ENCODE measurements around the gene PRKAG1.

PRKAG1 gene

GRCh38 chr12:49024543-49024942 lies 6.0 kb upstream of the PRKAG1 start:
- H3K9ac ChIP-seq (ENCODE audit: low read length), result no peak overlapping the region
- H3K4me3 ChIP-seq (ENCODE audit: low read length), result no peak overlapping the region
- H3K4me1 ChIP-seq (ENCODE audit: control insufficient read depth, insufficient read depth, low read length), result no peaks in the 10 kb centered on the region
- no peaks in the 10 kb centered on the region for H3K27me3 ChIP-seq (ENCODE audit: control insufficient read depth, insufficient read depth, low read length)
- peaks cover 69% of the 10 kb centered on the region for H3K36me3 ChIP-seq (ENCODE audit: control insufficient read depth, insufficient read depth, low read length)
- H3K27ac ChIP-seq (ENCODE audit: low read depth, low read length), result no peak overlapping the region

- peaks cover 64% of the 10 kb centered on the region for H3K36me3 ChIP-seq (ENCODE audit: control insufficient read depth, insufficient read depth, low read length)
- H3K9ac ChIP-seq (ENCODE audit: low read length), result no peak overlapping the region
- H3K27me3 ChIP-seq (ENCODE audit: control insufficient read depth, insufficient read depth, low read length), result no peaks in the 10 kb centered on the region
- no peak overlapping the region for H3K4me3 ChIP-seq (ENCODE audit: low read length)
- H3K4me1 ChIP-seq (ENCODE audit: control insufficient read depth, insufficient read depth, low read length), result no peaks in the 10 kb centered on the region
- no peak overlapping the region for H3K27ac ChIP-seq (ENCODE audit: low read depth, low read length)
Measured at GRCh38 chr12:49023812-49024211, 5.2 kb upstream of the PRKAG1 start.

- Histone ChIP-seq H3K9ac (ENCODE audit: low read length) (no peak overlapping the region), H3K36me3 (ENCODE audit: control insufficient read depth, insufficient read depth, low read length) (peaks cover 55% of the 10 kb centered on the region), H3K27ac (ENCODE audit: low read depth, low read length) (no peak overlapping the region), H3K27me3 (ENCODE audit: control insufficient read depth, insufficient read depth, low read length) (no peaks in the 10 kb centered on the region), H3K4me1 (ENCODE audit: control insufficient read depth, insufficient read depth, low read length) (peaks cover 4% of the 10 kb centered on the region), H3K4me3 (ENCODE audit: low read length) (no peak overlapping the region)
Measured at GRCh38 chr12:49022558-49023178, 4.1 kb upstream of the PRKAG1 start.

GRCh38 chr12:49021292-49021915 lies 2.8 kb upstream of the PRKAG1 start:
- peaks cover 7% of the 10 kb centered on the region for H3K4me1 ChIP-seq (ENCODE audit: control insufficient read depth, insufficient read depth, low read length)
- H3K27ac ChIP-seq (ENCODE audit: low read depth, low read length), result no peak overlapping the region
- H3K27me3 ChIP-seq (ENCODE audit: control insufficient read depth, insufficient read depth, low read length), result no peaks in the 10 kb centered on the region
- H3K9ac ChIP-seq (ENCODE audit: low read length), result no peak overlapping the region
- H3K36me3 ChIP-seq (ENCODE audit: control insufficient read depth, insufficient read depth, low read length), result peaks cover 46% of the 10 kb centered on the region
- H3K4me3 ChIP-seq (ENCODE audit: low read length), result no peak overlapping the region

GRCh38 chr12:49020441-49020840 lies 1.9 kb upstream of the PRKAG1 start:
- Histone ChIP-seq H3K27ac (ENCODE audit: low read depth, low read length) (no peak overlapping the region), H3K4me3 (ENCODE audit: low read length) (no peak overlapping the region), H3K9ac (ENCODE audit: low read length) (no peak overlapping the region), H3K36me3 (ENCODE audit: control insufficient read depth, insufficient read depth, low read length) (peaks cover 36% of the 10 kb centered on the region), H3K4me1 (ENCODE audit: control insufficient read depth, insufficient read depth, low read length) (peaks cover 7% of the 10 kb centered on the region), H3K27me3 (ENCODE audit: control insufficient read depth, insufficient read depth, low read length) (no peaks in the 10 kb centered on the region)

GRCh38 chr12:49019443-49020324 lies 1.1 kb upstream of the PRKAG1 start:
- H3K4me3 ChIP-seq (ENCODE audit: low read length), result no peak overlapping the region
- H3K27ac ChIP-seq (ENCODE audit: low read depth, low read length), result peak overlapping the region; percentile 96
- H3K9ac ChIP-seq (ENCODE audit: low read length), result no peak overlapping the region
- no peaks in the 10 kb centered on the region for H3K27me3 ChIP-seq (ENCODE audit: control insufficient read depth, insufficient read depth, low read length)
- peaks cover 7% of the 10 kb centered on the region for H3K4me1 ChIP-seq (ENCODE audit: control insufficient read depth, insufficient read depth, low read length)
- H3K36me3 ChIP-seq (ENCODE audit: control insufficient read depth, insufficient read depth, low read length), result peaks cover 29% of the 10 kb centered on the region

GRCh38 chr12:49019120-49019430 lies 499 bp upstream of the PRKAG1 start:
- peak overlapping the region; percentile 89 for H3K4me3 ChIP-seq (ENCODE audit: low read length)
- H3K4me1 ChIP-seq (ENCODE audit: control insufficient read depth, insufficient read depth, low read length), result peaks cover 7% of the 10 kb centered on the region
- H3K9ac ChIP-seq (ENCODE audit: low read length), result peak overlapping the region; percentile 66
- no peaks in the 10 kb centered on the region for H3K27me3 ChIP-seq (ENCODE audit: control insufficient read depth, insufficient read depth, low read length)
- H3K36me3 ChIP-seq (ENCODE audit: control insufficient read depth, insufficient read depth, low read length), result peaks cover 24% of the 10 kb centered on the region
- H3K27ac ChIP-seq (ENCODE audit: low read depth, low read length), result peak overlapping the region; percentile 96

GRCh38 chr12:49017891-49018260 lies 700 bp downstream of the PRKAG1 start:
- peak overlapping the region; percentile 89 for H3K4me3 ChIP-seq (ENCODE audit: low read length)

GRCh38 chr12:49015196-49015595 lies 3.4 kb downstream of the PRKAG1 start:
- no peak overlapping the region for H3K9ac ChIP-seq (ENCODE audit: low read length)
- no peaks in the 10 kb centered on the region for H3K27me3 ChIP-seq (ENCODE audit: control insufficient read depth, insufficient read depth, low read length)
- H3K36me3 ChIP-seq (ENCODE audit: control insufficient read depth, insufficient read depth, low read length), result peaks cover 16% of the 10 kb centered on the region
- H3K4me3 ChIP-seq (ENCODE audit: low read length), result no peak overlapping the region
- peaks cover 7% of the 10 kb centered on the region for H3K4me1 ChIP-seq (ENCODE audit: control insufficient read depth, insufficient read depth, low read length)
- no peak overlapping the region for H3K27ac ChIP-seq (ENCODE audit: low read depth, low read length)

More at GRCh38 chr12:49017891-49018260, 700 bp downstream of the PRKAG1 start:
- peaks cover 7% of the 10 kb centered on the region for H3K4me1 ChIP-seq (ENCODE audit: control insufficient read depth, insufficient read depth, low read length)
- no peaks in the 10 kb centered on the region for H3K27me3 ChIP-seq (ENCODE audit: control insufficient read depth, insufficient read depth, low read length)
- peak overlapping the region; percentile 96 for H3K27ac ChIP-seq (ENCODE audit: low read depth, low read length)
- H3K36me3 ChIP-seq (ENCODE audit: control insufficient read depth, insufficient read depth, low read length), result peaks cover 17% of the 10 kb centered on the region
- H3K9ac ChIP-seq (ENCODE audit: low read length), result peak overlapping the region; percentile 91

- Histone ChIP-seq H3K4me1 (ENCODE audit: control insufficient read depth, insufficient read depth, low read length) (peaks cover 7% of the 10 kb centered on the region), H3K9ac (ENCODE audit: low read length) (no peak overlapping the region), H3K27me3 (ENCODE audit: control insufficient read depth, insufficient read depth, low read length) (no peaks in the 10 kb centered on the region), H3K36me3 (ENCODE audit: control insufficient read depth, insufficient read depth, low read length) (peaks cover 16% of the 10 kb centered on the region), H3K4me3 (ENCODE audit: low read length) (no peak overlapping the region), H3K27ac (ENCODE audit: low read depth, low read length) (no peak overlapping the region)
Measured at GRCh38 chr12:49014547-49014946, 4.0 kb downstream of the PRKAG1 start.

- no peak overlapping the region for H3K27ac ChIP-seq (ENCODE audit: low read depth, low read length)
- H3K4me1 ChIP-seq (ENCODE audit: control insufficient read depth, insufficient read depth, low read length), result peaks cover 7% of the 10 kb centered on the region
- no peak overlapping the region for H3K9ac ChIP-seq (ENCODE audit: low read length)
- H3K27me3 ChIP-seq (ENCODE audit: control insufficient read depth, insufficient read depth, low read length), result no peaks in the 10 kb centered on the region
- no peak overlapping the region for H3K4me3 ChIP-seq (ENCODE audit: low read length)
- H3K36me3 ChIP-seq (ENCODE audit: control insufficient read depth, insufficient read depth, low read length), result peaks cover 16% of the 10 kb centered on the region
Measured at GRCh38 chr12:49013428-49013827, 5.1 kb downstream of the PRKAG1 start.

- no peaks in the 10 kb centered on the region for H3K27me3 ChIP-seq (ENCODE audit: control insufficient read depth, insufficient read depth, low read length)
- H3K4me1 ChIP-seq (ENCODE audit: control insufficient read depth, insufficient read depth, low read length), result peaks cover 4% of the 10 kb centered on the region
- no peak overlapping the region for H3K27ac ChIP-seq (ENCODE audit: low read depth, low read length)
- H3K9ac ChIP-seq (ENCODE audit: low read length), result no peak overlapping the region
- H3K4me3 ChIP-seq (ENCODE audit: low read length), result no peak overlapping the region
- H3K36me3 ChIP-seq (ENCODE audit: control insufficient read depth, insufficient read depth, low read length), result peaks cover 16% of the 10 kb centered on the region
Measured at GRCh38 chr12:49012739-49013138, 5.8 kb downstream of the PRKAG1 start.
